Uterus (tissue), 2 donors: Measurements from ENCODE around the gene NISCH.

Experiments
- POLR2A ChIP-seq, 2 donors: fragments of 450-650 bp; IDR thresholded peaks; one replicate each; pipeline ENCODE4 v1.6.1; 2016; ENCODE audit warnings: antibody characterized with exemption in 2 of 2, mild to moderate bottlenecking in 1 of 2, moderate library complexity in 1 of 2
- TF ChIP-seq, protein P1 (sequence below), 4 experiments: fragments of 200-600 bp in 2 of 4; fragments of 450-650 bp in 2 of 4; sonication (generic) in 2 of 4; IDR thresholded peaks; one replicate each; pipeline ENCODE4 v1.5.1; 2016 to 2019; ENCODE audit warnings: antibody characterized with exemption in 4 of 4, mild to moderate bottlenecking in 2 of 4, moderate library complexity in 1 of 4

DNA sequence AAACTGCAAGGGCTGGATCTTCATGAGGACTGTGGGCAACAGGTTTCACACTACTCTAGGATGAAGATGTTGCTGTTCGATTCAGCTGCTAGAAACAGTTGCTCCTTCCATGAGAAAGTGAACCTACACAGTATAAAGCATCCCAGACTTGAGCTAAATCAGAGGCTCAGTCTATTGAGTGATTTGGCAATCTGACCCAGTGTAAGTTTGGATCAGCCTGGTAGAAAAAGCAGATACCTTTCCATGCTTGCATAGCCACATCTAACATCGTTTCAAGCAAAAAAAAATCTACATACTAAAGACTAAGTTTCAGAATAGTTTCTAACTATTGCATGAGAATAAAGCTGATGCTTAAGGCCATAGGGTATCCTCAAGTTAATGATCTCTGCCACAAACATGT, 85.6 kb downstream of the NISCH start:
- TF ChIP-seq, protein P1, sequence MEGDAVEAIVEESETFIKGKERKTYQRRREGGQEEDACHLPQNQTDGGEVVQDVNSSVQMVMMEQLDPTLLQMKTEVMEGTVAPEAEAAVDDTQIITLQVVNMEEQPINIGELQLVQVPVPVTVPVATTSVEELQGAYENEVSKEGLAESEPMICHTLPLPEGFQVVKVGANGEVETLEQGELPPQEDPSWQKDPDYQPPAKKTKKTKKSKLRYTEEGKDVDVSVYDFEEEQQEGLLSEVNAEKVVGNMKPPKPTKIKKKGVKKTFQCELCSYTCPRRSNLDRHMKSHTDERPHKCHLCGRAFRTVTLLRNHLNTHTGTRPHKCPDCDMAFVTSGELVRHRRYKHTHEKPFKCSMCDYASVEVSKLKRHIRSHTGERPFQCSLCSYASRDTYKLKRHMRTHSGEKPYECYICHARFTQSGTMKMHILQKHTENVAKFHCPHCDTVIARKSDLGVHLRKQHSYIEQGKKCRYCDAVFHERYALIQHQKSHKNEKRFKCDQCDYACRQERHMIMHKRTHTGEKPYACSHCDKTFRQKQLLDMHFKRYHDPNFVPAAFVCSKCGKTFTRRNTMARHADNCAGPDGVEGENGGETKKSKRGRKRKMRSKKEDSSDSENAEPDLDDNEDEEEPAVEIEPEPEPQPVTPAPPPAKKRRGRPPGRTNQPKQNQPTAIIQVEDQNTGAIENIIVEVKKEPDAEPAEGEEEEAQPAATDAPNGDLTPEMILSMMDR (IDR thresholded peaks at IDR 0.05) = no peak
- no peak for TF ChIP-seq POLR2A (IDR thresholded peaks at IDR 0.05)
